HG02973 (cell line): ENCODE results near the gene PTPRG.

ENCODE experiments used
- ATAC-seq: cut with Tn5 transposase; IDR thresholded peaks from one replicate; pipeline ENCODE4 v1.9.1; 2021; ENCODE audit warnings: moderate library complexity; ENCODE audit not compliant: unreplicated experiment

Gene PTPRG

GRCh38 chr3:61884794-61885193 is 323.4 kb downstream of the PTPRG start:
- no peak for ATAC-seq

- no peak for ATAC-seq
Measured at GRCh38 chr3:61885414-61885813, 324.0 kb downstream of the PTPRG start.

GRCh38 chr3:61887206-61887605 is 325.8 kb downstream of the PTPRG start:
- no peak for ATAC-seq

- no peak for ATAC-seq
Measured at GRCh38 chr3:61889259-61889658, 327.9 kb downstream of the PTPRG start.

GRCh38 chr3:61890167-61890566 is 328.8 kb downstream of the PTPRG start:
- no peak for ATAC-seq

- no peak for ATAC-seq
Measured at GRCh38 chr3:61890586-61890985, 329.2 kb downstream of the PTPRG start.

- ATAC-seq, result no peak
Measured at GRCh38 chr3:61892891-61893290, 331.5 kb downstream of the PTPRG start.

GRCh38 chr3:61893840-61894566 is 332.6 kb downstream of the PTPRG start:
- ATAC-seq, result no peak

- peak; percentile 97 for ATAC-seq
Measured at GRCh38 chr3:61894988-61895935, 333.9 kb downstream of the PTPRG start.

- ATAC-seq, result no peak
Measured at GRCh38 chr3:61896251-61896650, 334.9 kb downstream of the PTPRG start.

- ATAC-seq, result no peak
Measured at GRCh38 chr3:61897848-61898247, 336.5 kb downstream of the PTPRG start.

GRCh38 chr3:61899700-61900462 is 338.5 kb downstream of the PTPRG start:
- ATAC-seq, result no peak

GRCh38 chr3:61901496-61901895 is 340.1 kb downstream of the PTPRG start:
- no peak for ATAC-seq

- no peak for ATAC-seq
Measured at GRCh38 chr3:61901986-61902385, 340.6 kb downstream of the PTPRG start.

- no peak for ATAC-seq
Measured at GRCh38 chr3:61903074-61903473, 341.7 kb downstream of the PTPRG start.

- peak; percentile 53 for ATAC-seq
Measured at GRCh38 chr3:61903931-61904657, 342.7 kb downstream of the PTPRG start.

- no peak for ATAC-seq
Measured at GRCh38 chr3:61907210-61907795, 345.9 kb downstream of the PTPRG start.

GRCh38 chr3:61908382-61908781 is 347.0 kb downstream of the PTPRG start:
- ATAC-seq, result no peak

- ATAC-seq, result no peak
Measured at GRCh38 chr3:61910732-61911131, 349.4 kb downstream of the PTPRG start.

GRCh38 chr3:61912158-61912557 is 350.8 kb downstream of the PTPRG start:
- ATAC-seq, result peak; percentile 87
